Hindlimb muscle (tissue), 1 donor: ENCODE results near the gene ABCC3. TPM values are rescaled to one million over a fixed set of nuclear protein-coding genes. Genes with fewer than 3 reads are reported as not detected.

Experiments used
- DNase-seq: peaks from one replicate; pipeline ENCODE4 v3.0.0-alpha.2; 2013
- polyA plus RNA-seq: library from polyadenylated mRNA; unstranded; fragments of 120-200 nt; gene quantifications from one replicate; pipeline ENCODE4 v1.2.1, GENCODE V29; 2013; ENCODE audit not compliant: insufficient read length

The ABCC3 gene, protein sequence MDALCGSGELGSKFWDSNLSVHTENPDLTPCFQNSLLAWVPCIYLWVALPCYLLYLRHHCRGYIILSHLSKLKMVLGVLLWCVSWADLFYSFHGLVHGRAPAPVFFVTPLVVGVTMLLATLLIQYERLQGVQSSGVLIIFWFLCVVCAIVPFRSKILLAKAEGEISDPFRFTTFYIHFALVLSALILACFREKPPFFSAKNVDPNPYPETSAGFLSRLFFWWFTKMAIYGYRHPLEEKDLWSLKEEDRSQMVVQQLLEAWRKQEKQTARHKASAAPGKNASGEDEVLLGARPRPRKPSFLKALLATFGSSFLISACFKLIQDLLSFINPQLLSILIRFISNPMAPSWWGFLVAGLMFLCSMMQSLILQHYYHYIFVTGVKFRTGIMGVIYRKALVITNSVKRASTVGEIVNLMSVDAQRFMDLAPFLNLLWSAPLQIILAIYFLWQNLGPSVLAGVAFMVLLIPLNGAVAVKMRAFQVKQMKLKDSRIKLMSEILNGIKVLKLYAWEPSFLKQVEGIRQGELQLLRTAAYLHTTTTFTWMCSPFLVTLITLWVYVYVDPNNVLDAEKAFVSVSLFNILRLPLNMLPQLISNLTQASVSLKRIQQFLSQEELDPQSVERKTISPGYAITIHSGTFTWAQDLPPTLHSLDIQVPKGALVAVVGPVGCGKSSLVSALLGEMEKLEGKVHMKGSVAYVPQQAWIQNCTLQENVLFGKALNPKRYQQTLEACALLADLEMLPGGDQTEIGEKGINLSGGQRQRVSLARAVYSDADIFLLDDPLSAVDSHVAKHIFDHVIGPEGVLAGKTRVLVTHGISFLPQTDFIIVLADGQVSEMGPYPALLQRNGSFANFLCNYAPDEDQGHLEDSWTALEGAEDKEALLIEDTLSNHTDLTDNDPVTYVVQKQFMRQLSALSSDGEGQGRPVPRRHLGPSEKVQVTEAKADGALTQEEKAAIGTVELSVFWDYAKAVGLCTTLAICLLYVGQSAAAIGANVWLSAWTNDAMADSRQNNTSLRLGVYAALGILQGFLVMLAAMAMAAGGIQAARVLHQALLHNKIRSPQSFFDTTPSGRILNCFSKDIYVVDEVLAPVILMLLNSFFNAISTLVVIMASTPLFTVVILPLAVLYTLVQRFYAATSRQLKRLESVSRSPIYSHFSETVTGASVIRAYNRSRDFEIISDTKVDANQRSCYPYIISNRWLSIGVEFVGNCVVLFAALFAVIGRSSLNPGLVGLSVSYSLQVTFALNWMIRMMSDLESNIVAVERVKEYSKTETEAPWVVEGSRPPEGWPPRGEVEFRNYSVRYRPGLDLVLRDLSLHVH (N-terminal part only)
- 0.66 TPM for polyA plus RNA-seq

DNA sequence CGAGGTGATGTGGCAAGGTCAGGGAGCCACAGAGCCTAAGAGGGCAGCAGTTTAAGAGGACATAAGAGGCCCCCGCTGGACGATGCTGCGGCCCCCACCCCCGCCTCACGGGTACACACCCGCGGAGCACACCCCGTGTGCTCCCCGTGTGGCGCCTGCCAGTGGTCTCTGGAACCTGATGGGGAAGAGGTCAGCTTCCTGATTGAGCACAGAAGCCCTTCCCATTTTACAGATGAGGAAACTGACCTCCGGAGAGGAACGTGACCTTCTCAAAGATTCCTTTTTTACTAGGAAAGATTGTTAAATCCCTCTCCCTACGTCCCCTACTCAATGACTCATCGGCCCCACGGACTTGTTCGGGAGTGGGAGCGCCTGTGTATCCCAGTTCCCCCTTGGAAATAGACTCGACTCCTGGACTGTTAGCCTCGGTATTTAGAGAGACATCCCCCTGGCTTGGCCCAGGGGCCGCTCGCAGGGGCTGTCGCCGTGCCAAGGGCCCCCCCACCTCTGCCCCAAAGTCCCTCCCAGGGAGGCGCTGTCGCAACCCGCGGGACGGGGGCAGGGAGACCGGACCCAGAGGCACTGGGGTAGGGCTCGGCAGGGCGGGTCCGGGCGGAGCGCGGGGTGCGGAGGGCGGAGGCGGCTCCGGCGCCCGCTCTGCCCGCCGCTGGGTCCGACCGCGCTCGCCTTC, at the start of gene ABCC3:
TSS of gene ABCC3 (plus strand) at position 658 of the 691 bp plus-strand sequence. CDS start 56 bp downstream, outside the sequence.
- no peak for DNase-seq

DNA sequence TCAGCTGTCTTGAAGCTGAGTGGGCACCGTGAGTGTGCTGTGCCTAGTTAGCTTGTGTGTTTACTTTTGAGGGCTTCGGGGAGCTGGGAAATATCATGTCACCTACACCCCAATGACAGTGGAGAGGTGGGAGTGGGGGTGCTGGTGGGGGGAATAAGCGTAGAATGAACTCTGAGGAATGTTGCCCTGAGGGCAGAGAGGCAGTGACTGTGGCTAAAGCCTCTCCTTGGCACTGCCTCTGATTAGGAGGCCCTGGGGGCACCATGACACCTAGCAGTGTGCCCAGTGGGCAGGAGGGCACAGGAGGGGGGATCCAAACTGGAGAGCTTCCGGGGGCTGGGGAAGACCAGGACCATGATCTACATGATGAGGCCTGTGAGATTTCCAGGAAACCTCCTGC, 49.3 kb upstream of the ABCC3 start:
- no peak for DNase-seq

GRCh38 chr17:50585891-50586290, 48.8 kb upstream of the ABCC3 start:
- no peak for DNase-seq

DNA sequence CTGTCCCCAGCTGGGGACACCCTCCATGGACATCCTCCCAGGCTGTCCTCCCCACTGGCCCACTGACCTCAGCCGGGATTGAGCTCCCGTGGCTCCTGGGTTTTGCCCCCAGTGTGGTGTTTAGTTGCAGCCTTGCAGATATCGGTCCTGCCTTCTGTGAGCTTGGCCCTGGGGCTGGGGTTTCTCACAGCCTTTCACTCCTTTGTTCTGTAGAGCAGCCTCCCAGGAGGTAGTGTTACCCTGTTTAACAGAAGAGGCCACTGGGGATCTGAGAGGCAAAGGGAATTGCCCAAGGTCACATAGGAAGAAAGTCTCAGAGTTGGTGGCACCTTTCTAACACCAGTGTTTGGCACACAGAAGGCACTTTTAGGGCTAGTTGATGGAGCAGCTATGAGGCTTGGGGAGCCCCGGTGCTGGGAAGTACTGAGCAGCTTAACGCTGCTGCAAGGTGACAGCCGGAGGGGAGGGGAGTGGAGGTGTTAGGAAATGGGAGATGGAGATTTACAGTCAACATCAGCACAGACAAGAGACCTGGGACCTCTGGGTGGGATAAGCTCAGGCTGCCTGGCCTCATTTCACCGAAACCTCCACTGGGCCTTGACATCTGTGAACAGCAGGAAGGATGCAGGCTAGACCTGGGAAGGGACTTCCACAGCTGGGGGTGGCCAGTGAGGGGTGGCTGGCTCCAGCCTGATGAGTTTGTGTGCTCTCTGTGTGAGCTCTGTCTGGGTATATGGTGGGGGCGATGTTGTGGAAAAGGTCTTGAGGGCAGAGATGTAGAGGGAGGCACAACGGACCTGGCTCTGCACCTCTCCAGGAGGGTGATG, 48.0 kb upstream of the ABCC3 start:
- no peak for DNase-seq

- no peak for DNase-seq
Measured at GRCh38 chr17:50587571-50587970, 47.1 kb upstream of the ABCC3 start.

GRCh38 chr17:50588391-50589049, 46.2 kb upstream of the ABCC3 start:
- no peak for DNase-seq

- DNase-seq = no peak
Measured at GRCh38 chr17:50589095-50589705, 45.5 kb upstream of the ABCC3 start.

- no peak for DNase-seq
Measured at GRCh38 chr17:50590946-50591737, 43.5 kb upstream of the ABCC3 start.

DNA sequence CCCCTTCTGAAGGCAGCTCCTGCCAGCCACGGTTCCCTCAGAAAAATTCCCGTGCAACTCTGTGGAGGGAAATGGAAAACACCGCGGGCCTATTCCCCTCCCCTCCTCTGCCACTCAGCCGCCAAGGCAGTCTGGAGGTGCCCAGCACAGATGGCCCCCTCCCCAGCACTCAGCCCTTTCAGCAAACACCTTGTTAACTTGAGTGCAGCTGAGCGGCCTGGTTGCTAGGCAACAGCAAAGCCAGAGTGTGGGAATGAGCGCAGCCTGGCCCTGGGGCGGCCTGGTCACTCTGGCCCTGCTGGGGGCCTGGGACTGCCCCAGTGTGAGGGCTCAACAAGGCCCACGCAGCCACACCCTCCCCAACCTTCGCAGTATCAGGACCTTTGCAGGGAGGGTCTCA, 41.4 kb upstream of the ABCC3 start:
- no peak for DNase-seq

DNA sequence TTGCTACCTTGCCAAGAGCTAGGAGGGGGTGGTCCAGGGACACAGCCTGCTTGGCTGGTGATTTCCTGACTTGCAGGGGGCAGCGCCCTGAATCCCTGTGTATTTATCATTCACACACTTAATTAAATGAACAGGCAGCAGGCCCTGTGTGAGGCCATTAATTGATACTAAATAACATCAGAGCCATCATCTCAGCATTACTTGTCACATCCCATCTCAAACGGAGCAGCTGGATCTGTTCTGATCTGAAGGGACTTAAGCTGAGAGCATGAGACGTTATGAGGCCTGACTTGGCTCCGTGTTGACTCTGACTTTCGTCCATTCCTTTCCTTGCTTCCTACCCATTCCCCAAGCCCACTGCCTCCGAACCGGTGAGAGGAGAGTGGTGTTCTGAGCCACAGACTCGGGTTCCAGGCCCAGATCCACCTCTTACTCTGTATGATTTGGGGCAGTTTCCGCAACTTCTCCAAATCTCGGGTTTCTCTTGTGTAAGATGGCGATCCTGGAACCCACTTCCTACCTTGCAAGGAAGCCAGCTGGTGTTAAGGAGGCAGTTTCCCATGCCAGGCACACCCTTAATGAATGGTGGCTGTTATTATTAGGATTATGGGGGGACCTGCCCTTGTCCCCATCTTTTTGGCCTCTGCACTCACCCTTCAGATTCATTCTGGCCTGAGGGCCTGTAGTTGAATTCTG, 40.4 kb upstream of the ABCC3 start:
- DNase-seq = no peak

DNA sequence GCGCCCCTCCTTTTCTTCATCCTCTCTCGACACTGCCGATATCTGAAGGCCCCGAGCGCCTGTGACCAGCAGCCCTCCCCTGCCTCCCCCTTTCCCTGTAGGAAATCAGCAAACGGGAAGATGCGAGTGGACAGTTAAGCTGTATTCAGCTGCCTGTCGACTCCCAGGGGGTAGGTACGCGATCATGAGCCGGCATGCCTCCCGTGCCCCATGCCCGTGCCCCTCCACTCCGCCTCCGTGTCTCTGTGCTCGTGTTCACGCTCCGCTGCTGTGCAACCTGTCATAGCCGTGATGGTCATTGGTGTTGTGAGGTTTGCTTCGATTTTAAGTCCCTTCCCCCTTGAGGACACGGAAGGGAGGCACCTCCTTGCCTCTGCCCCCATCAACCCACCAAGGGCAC, 39.8 kb upstream of the ABCC3 start:
- no peak for DNase-seq

DNA sequence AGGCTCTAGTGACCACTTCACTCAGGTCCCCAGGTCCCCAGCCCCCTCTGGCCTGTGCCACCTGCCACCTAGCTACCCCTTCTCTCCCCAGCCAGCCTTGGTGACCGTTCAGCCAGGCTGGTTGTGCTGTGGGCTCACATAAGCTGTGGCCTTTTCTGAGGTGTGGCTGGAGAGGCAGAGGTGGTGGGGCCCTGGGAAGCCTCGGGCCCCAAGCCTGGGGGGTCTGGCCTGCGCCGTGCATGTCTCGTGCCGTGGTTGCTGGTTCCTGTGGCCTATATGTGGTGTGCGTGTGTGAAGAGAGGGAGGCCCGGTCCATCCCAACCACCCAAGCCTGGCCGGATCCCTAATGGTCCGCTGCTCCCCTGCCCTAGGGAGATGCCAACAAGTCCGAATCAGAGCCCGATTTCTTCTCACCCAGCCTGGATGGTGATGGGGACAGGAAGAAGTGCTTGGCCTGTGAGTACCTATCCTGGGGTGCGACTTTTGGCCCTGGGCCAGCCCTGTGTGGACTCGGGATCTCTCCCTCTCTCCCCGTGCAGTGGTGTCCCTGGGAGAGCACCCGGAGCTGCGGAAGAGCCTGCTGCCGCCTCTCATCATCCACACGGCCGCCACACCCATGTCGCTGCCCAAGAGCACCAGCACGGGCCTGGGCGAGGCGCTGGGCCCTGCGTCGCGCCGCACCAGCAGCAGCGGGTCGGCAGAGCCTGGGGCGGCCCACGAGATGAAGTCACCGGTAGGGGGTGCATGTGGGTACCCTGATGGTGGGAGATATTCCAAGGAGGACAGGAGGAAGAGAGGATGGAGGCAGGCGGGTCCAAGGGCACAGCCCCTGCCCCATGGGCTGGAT, 38.3 kb upstream of the ABCC3 start:
- no peak for DNase-seq

DNA sequence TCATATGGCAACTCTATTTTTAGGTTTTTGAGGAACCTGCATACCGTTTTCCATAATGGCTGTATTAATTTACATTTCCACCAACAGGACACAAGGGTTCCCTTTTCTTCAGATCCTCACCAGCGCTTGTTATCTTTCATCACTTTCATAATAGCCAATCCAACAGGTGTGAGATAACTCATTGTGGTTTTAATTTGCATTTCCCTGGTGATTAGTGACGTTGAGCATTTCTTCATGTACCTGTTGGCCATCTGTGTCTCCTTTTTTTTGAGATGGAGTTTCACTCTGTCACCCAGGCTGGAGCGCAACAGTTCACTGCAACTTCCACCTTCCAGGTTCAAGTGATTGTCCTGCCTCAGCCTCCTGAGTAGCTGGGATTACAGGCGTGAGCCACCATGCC, 36.2 kb upstream of the ABCC3 start:
- DNase-seq = no peak

DNA sequence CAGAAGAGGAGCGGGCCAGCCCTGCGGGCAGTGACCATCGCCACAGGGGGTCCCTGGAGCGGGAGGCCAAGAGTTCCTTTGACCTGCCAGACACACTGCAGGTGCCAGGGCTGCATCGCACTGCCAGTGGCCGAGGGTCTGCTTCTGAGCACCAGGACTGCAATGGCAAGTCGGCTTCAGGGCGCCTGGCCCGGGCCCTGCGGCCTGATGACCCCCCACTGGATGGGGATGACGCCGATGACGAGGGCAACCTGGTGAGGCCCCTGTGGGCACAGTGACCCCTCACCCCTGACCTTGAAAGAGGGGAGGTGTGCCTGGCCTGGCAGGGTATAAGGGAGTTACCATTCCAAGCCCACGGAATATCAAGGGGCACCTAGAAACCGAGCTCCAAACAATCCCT, 35.1 kb upstream of the ABCC3 start:
- no peak for DNase-seq

GRCh38 chr17:50601823-50602375, 32.8 kb upstream of the ABCC3 start:
- DNase-seq = no peak

- DNase-seq = no peak
Measured at GRCh38 chr17:50602836-50603235, 31.8 kb upstream of the ABCC3 start.

- no peak for DNase-seq
Measured at GRCh38 chr17:50603340-50603739, 31.3 kb upstream of the ABCC3 start.
